Muscle of leg (tissue), 11 donors: Measurements from ENCODE around the gene IL17A. TPM values are rescaled to one million over a fixed set of nuclear protein-coding genes. Genes with fewer than 3 reads are reported as not detected.
"Not testable (repeated sequence)": the region's sequence is repeated elsewhere in the genome, so short reads cannot be mapped to it uniquely, and the experiment has no call there.

Experiments used
- DNase-seq: peaks from one replicate; pipeline ENCODE4 v3.0.0; 2013
- H3K27ac ChIP-seq: one replicate; pipeline ENCODE4 v1.5.1; 2013; ENCODE audit warnings: mild to moderate bottlenecking, low read length, control low read depth
- H3K27me3 ChIP-seq: one replicate; pipeline ENCODE4 v1.6.1; 2013; ENCODE audit warnings: low read length; ENCODE audit not compliant: control insufficient read depth, insufficient read depth
- H3K36me3 ChIP-seq: one replicate; pipeline ENCODE4 v1.6.1; 2013; ENCODE audit warnings: low read length; ENCODE audit not compliant: control insufficient read depth, insufficient read depth
- H3K4me1 ChIP-seq: one replicate; pipeline ENCODE4 v1.6.1; 2013; ENCODE audit warnings: low read length; ENCODE audit not compliant: control insufficient read depth, insufficient read depth
- H3K4me3 ChIP-seq: one replicate; pipeline ENCODE4 v1.5.1; 2013; ENCODE audit warnings: low read length, control low read depth
- H3K9me3 ChIP-seq: replicated peaks from 2 replicates; pipeline ENCODE4 v1.6.1; 2013; ENCODE audit warnings: low read depth, low read length; ENCODE audit not compliant: control insufficient read depth
- WGBS: methylation state at CpG from one replicate; pipeline ENCODE4 v1.1.5; 2013; ENCODE audit warnings: missing lambda C conversion rate; ENCODE audit not compliant: insufficient coverage; 5-methylcytosine and 5-hydroxymethylcytosine counted together
- polyA plus RNA-seq, 8 donors: library from polyadenylated mRNA; unstranded; fragments of 120-200 nt; gene quantifications; one replicate each; pipeline versions ENCODE4 v1.2.1 to v1.2.3, GENCODE V29; 2013; ENCODE audit warnings: inconsistent platforms in 1 of 8, low replicate concordance in 1 of 8; ENCODE audit not compliant: insufficient read length in 8 of 8, insufficient read depth in 1 of 8
- total RNA-seq: library from RNA; stranded (reverse); fragments of 120-200 nt; gene quantifications from one replicate; pipeline ENCODE4 v1.2.4, GENCODE V29; 2013

The IL17A gene
- total and polyA plus RNA-seq, 9 donors = not detected

- no peaks in the 10 kb centered on the region for H3K27me3 ChIP-seq
- no peaks in the 10 kb centered on the region for H3K36me3 ChIP-seq
- H3K4me3 ChIP-seq = no peak overlapping the region
- DNase-seq = no peak
- H3K9me3 ChIP-seq = no peaks in the 10 kb centered on the region
- no peaks in the 10 kb centered on the region for H3K4me1 ChIP-seq
- WGBS = no CpG with 5 or more reads among the region's 4 CpGs
- H3K27ac ChIP-seq = no peak overlapping the region
Measured at GRCh38 chr6:52162940-52163908, 23.0 kb upstream of the IL17A start.

- no peaks in the 10 kb centered on the region for H3K36me3 ChIP-seq
- H3K4me1 ChIP-seq = no peaks in the 10 kb centered on the region
- no peaks in the 10 kb centered on the region for H3K27me3 ChIP-seq
- no peaks in the 10 kb centered on the region for H3K9me3 ChIP-seq
- DNase-seq = no peak
- no peak overlapping the region for H3K27ac ChIP-seq
- H3K4me3 ChIP-seq = no peak overlapping the region
- 77% methylated on average over 3 of the region's 3 CpGs for WGBS
Measured at GRCh38 chr6:52164319-52165094, 21.7 kb upstream of the IL17A start.

DNA sequence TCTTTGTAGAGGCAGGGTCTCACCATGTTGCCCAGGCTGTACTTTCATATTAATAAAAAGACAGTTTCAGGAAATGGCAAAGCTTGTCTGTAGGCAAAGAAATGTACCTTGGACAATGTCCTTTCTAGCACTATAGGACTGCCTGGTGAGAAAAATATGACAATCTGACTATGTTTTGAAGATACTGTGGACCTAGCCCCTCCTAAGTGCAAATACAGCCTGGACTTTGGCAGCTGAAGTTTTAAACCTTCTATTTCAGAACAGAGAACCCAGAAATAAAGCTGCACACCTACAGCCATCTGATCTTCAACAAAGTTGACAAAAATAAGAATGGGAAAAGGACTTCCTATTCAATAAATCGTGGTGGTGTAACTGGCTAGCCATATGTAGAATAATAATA is 18.9 kb upstream of the IL17A start:
- DNase-seq = no peak
- Histone ChIP-seq H3K4me3 (no peak overlapping the region), H3K9me3 (no peaks in the 10 kb centered on the region), H3K27ac (no peak overlapping the region), H3K27me3 (no peaks in the 10 kb centered on the region), H3K36me3 (no peaks in the 10 kb centered on the region), H3K4me1 (no peaks in the 10 kb centered on the region)
- WGBS = no CpG with 5 or more reads among the region's 1 CpG

DNA sequence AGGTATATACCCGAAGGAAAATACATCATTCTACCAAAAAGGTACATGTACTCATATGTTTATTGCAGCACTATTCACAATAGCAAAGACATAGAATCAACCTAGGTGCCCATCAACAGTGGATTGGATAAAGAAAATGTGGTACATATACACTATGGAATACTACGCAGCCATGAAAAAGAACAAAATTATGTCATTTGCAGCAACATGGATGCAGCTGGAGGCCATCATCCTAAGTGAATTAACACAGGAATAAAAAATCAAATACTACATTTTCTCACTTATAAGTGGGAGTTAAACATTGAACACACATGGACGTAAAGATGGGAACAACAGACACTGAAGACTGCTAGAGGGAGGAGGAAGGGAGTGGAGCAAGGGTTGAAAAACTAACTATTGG is 17.8 kb upstream of the IL17A start:
- H3K27me3 ChIP-seq, H3K4me3 ChIP-seq, DNase-seq, H3K4me1 ChIP-seq, H3K9me3 ChIP-seq, H3K36me3 ChIP-seq, H3K27ac ChIP-seq: not testable (repeated sequence)
- no CpG with 5 or more reads among the region's 3 CpGs for WGBS

- Histone ChIP-seq H3K27ac (no peak overlapping the region), H3K4me3 (no peak overlapping the region), H3K9me3 (no peaks in the 10 kb centered on the region), H3K27me3 (no peaks in the 10 kb centered on the region), H3K36me3 (no peaks in the 10 kb centered on the region), H3K4me1 (no peaks in the 10 kb centered on the region)
- no CpG with 5 or more reads among the region's 3 CpGs for WGBS
- DNase-seq = no peak
Measured at GRCh38 chr6:52174118-52174517, 12.1 kb upstream of the IL17A start.

DNA sequence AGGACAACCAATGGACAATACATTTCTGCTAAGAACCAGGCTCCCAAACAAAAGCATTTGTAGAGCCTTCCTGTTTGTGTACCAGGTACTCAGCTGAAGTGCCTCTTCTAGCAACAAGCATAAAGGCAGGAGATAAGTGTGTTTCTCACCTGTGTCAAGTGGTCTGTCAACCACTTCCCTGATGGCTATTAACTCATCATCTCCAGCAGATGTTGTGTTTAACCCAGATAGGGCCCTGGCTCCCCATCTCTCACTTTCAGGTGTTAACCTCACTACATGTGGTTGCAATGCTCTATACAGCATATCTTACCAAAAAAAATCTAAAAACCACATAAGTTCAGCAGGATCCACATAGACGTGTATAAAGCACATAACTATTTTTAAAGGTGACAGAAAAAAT is 9.6 kb upstream of the IL17A start:
- DNase-seq = no peak
- no peak overlapping the region for H3K27ac ChIP-seq
- WGBS = no CpG with 5 or more reads among the region's 1 CpG
- H3K4me3 ChIP-seq = no peak overlapping the region
- no peaks in the 10 kb centered on the region for H3K4me1 ChIP-seq
- H3K9me3 ChIP-seq = no peaks in the 10 kb centered on the region
- H3K36me3 ChIP-seq = no peaks in the 10 kb centered on the region
- H3K27me3 ChIP-seq = no peaks in the 10 kb centered on the region

DNA sequence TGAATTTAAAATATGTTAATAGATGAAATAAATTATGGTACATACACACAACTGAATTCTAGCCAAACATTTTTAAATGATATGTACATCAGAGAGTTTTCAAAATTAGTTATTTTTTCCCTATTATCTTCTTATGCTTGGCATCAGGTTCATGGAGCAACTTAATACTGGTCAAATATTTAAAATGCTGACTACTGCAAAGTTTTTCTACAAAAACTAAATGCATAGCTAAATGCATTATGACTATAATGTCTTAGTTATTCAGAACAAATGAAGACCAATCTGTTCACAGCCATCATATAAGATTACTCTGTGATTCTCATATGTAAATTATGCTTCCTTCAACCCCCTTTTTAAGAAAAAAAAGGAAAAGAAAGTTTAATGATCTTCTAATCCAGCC is 8.2 kb upstream of the IL17A start:
- Histone ChIP-seq H3K4me1 (no peaks in the 10 kb centered on the region), H3K9me3 (no peaks in the 10 kb centered on the region), H3K27me3 (no peaks in the 10 kb centered on the region), H3K36me3 (no peaks in the 10 kb centered on the region), H3K27ac (no peak overlapping the region), H3K4me3 (no peak overlapping the region)
- no peak for DNase-seq

GRCh38 chr6:52180787-52181558 is 5.2 kb upstream of the IL17A start:
- no CpG with 5 or more reads among the region's 5 CpGs for WGBS

GRCh38 chr6:52183131-52183713 is 3.0 kb upstream of the IL17A start:
- Histone ChIP-seq H3K4me3 (no peak overlapping the region), H3K36me3 (no peaks in the 10 kb centered on the region), H3K27me3 (no peaks in the 10 kb centered on the region), H3K9me3 (no peaks in the 10 kb centered on the region), H3K4me1 (no peaks in the 10 kb centered on the region), H3K27ac (no peak overlapping the region)
- WGBS = 22% methylated on average over 3 of the region's 3 CpGs
- peak; percentile 33 for DNase-seq

More at GRCh38 chr6:52180787-52181558, 5.2 kb upstream of the IL17A start:
- H3K9me3 ChIP-seq = no peaks in the 10 kb centered on the region
- no peak overlapping the region for H3K4me3 ChIP-seq
- no peak overlapping the region for H3K27ac ChIP-seq
- no peak for DNase-seq
- H3K4me1 ChIP-seq = no peaks in the 10 kb centered on the region
- no peaks in the 10 kb centered on the region for H3K36me3 ChIP-seq
- H3K27me3 ChIP-seq = no peaks in the 10 kb centered on the region
